ENCODE data around the gene EPS8.

The EPS8 gene

DNA sequence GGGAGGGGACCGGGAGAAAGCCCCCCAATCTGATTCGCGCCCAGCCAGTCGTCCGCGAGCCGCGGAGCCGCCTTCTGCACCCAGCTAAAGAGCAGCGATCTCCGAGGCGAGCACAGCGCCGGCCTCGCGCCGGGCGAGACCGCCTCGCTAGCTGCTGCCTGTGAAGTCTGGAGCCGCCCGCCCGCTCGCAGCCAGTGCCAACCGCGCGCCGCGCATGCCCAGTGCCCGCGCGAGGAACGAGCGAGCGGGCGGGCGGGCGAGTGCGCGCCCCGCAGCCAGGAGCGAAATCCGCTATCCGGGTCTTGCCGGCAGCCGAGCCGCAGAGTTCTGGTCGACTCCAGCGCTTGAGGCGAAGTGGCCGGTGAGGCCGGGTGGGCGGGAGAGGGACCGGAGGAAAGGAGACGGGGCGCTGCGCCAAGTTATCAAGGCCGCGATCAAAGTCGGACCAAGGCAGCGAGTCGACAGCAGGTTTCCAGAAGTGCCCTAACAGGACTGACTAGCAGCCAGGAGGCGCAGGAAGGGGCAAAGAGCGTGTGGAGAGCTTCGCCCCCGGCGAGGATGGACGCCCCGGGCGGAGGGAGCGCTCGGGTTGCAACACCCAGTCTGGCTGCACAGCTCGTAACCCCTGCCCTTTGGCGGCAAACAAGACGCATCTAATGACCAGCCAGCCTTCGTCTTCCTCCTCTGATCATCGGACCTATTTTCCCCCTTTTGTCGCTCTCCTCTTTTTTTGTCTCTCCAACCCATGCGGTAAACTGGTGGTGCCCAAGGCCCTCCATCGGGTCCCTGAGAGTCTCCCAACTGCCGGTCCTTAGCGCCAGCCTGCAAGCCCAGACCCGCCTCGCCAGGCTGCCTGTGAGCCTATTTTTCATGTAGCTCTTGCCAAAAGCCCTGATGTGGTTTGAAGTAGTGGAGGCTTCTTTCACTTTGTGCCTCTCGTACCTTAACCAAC lies at the start of gene EPS8:
Gene EPS8 (minus strand): TSS at position 169 of the 952 bp plus-strand sequence. CDS start 106,437 bp downstream, outside the sequence.
- peak; percentile 90 for DNase-seq

GRCh38 chr12:15837141-15837790 lies 48.1 kb upstream of the EPS8 start:
- no peak for DNase-seq

DNA sequence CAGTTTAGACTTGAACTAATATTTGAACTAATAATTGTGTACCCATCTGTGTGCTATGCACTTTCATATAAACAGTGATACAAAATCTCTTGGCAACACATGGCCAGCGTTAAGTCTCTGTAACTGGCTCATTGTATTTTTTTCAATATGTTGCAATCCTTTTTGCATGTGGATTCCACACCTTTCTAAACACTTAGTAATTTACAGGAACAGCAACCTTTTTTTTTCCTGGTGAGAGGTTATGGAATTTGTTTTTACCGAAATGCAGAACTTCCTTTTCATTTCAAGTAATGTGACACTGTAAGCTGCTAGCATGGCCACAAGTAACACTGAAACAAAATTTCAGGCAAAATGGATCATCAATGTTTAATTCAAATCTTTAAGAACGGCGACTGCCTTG lies 45.4 kb upstream of the EPS8 start:
- no peak for DNase-seq

- no peak for DNase-seq
Measured at GRCh38 chr12:15831315-15831978, 42.3 kb upstream of the EPS8 start.

- DNase-seq, result no peak
Measured at GRCh38 chr12:15830538-15830937, 41.4 kb upstream of the EPS8 start.

DNA sequence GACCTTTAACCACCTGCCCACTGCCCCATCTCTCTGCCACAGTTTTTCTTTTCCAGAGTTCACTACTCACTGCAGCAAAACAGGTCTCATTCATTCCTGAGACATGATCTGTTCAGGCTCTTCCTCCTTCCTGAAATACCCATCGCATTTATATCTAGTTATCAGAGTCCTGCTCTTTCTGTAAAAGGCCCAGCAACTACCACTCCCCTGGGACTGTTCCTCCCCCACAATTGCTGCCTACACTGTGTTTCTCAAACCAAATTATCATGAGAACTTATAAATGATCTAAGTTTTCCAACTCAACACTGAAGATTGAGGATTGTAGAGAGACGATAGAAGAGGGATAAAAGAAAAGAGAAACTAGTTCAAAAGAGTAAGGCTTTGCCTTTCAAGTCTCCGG lies 40.8 kb upstream of the EPS8 start:
- DNase-seq, result no peak

DNA sequence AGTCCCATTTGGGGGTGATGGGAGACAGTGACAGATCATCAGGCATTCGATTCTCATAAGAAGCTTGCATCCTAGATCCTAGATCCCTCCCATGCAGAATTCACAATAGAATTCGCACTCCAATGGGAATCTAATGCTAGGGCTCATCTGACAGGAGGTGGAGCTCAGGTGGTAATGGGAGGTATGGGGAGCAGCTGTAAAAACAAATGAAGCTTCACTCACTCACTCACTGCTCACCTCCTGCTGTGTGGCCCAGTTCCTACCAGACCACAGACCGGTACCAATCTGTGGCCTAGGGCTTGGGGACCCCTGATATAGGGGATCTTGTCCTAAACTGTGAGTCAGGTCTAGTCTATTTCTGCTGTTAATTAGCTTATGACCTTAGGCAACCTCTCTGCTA lies 40.1 kb upstream of the EPS8 start:
- no peak for DNase-seq

DNA sequence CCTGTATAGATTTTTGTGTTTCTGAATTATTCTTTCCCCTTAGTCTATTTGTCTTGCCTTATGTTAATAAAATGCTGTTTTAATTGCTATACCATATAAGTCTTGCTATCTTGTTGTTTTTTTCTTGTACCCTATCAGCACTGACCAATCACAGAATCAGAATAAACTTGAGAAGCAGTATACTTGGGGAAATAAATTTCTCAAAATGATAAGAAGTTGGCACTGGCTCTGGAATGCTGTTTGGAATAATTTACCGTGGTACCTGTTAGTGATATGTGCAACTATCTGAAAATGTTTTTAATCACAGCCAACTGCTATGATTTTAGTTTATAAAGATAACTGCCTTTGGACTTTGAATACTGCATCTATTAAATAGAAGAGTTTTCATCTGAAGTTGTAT lies 37.9 kb upstream of the EPS8 start:
- DNase-seq, result no peak

DNA sequence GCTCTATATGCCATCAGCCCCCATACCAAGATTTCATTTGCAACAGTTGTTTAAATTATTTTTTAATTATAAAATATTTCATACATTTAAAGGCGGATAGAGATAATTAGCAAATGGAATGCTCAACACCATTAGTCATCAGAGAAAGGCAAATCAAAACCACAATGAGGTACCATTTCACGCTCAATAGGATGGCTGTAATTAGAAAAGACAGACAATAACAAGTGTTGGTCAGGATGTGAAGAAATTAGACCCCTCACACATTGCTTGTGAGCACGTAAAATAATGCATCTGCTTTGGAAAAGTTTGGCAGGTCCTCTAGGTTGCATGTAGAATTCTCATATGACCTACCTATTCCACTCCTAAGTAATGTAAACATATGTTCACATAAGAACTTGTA lies 35.3 kb upstream of the EPS8 start:
- no peak for DNase-seq

GRCh38 chr12:15823360-15824128 lies 34.4 kb upstream of the EPS8 start:
- DNase-seq, result no peak

DNA sequence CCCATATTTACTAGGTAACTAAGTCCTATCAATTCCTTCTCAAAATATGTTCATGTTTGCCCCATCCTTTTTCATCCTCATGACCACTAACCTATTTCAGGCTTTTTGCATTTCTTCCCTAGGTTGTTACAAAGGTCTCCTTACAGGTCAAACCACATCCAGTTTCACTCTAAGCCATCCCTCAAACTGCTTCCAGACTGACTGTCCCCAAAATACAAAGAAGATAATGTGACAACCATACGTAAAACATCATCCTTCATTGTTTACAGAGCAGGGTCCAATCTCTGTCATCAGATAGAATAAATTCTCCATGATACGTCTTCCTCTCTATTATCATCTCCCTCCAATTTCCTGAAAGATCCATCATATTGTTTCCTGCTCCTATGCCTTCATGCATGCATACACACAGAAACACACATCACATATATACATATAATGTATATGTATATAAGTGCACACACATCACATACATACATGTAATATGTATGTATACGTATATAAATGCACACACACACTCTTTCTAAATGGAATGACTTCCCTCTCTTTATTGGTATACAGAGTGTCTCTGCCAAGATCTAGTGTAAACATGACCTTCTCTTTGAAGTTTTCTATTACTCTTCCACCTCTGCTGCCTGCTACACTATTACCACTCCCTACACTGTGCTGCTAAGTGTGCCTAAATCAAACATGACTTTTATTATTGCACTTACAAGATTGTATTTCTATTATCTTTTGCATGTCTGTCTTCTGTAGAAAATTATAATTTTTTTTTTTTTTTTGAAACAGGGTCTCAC lies 30.7 kb upstream of the EPS8 start:
- DNase-seq, result no peak

DNA sequence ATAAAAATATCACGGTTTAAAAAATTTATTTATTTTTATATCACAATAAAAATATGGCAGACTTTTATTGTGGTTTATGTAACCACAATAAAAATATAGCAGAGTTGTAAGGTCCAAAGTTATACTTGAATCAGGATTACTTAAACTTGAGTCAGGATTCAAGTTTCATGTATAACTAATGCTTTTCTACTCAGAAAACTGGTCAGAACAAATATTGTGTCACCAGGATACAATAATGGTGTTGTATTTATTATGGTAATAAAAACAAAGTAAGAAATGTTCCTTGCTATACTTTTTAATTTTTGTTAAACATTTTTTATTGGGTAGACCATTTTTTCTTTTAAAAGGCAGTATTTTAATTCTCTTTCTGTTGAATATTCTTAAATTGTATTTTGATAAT lies 29.2 kb upstream of the EPS8 start:
- DNase-seq, result no peak

DNA sequence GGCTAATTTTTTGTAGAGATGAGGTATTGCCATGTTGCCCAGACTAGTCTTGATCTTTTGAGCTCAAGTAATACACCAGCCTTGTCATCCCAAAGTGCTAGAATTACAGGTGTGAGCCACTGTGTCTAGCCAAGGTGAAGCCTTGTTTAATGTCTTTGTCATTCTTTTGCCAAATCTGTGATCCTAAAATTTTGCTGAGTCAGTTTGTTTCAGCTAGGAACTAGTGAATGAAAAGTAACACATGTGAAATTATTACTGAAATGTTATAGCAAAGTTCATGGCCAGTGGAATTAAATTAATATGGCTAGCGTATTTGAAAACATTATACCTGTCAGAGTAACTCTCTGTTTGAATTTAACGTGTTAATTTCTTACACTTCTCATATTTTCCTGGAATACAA lies 26.5 kb upstream of the EPS8 start:
- no peak for DNase-seq

DNA sequence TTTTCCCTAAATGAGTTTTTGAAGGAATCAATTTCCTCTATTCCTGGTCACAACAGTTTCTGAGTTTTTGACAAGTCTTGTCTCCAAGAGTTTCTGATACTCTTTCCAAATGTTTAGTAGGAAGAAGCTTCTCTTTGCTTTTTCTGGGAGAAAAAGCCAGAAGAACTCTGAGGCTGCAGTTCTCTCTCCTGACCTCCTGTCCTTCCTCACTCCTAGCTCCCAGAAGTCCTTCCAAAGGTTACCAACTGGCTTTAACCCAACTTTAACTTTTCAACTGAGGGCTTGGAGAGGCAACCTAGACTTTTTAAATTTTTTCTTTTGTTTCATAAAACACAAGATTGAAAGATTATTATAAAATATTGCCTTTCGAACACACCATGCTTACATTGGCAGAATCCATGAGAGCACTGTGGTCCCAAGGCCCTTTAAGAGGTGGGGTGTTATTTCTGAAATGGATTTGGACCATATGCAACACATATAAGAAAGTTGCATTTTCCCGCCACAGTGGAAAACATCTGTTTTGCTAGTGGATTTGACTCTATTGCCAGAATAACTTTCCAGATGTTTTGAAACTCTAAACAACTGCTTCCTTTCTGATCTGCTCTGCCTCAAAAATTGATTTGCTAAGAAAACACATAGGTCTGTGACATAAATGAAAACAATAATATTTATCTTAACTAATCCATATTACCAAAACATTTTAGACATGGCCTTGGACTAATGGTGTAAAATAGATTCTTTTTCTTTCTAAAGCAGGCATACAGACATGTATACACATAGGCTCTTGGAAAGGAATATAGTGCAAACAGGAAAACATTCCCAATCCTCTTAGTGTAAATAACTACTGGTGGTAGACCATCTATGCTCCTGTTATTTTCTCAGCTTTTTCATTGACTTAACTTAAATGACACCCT lies 22.3 kb upstream of the EPS8 start:
- DNase-seq, result no peak

DNA sequence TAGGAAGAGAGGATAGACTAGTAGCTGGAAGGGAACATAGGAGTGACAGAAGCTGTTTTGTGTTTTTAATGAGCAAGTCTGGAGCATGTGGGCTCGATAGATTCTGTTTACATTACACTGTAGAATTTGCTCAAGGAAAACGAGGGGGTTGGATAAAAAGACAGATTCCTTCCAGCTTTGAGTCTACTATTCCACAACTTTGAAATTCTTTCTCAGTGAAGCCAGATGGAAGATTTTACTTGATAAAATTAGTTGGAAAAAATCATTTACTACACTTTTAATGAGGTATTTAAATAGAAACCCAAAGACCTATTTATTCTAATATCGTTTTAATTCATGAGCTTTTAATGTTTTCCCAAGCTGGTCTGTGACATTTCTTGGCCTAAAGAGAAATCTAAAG lies 19.5 kb upstream of the EPS8 start:
- DNase-seq, result no peak

GRCh38 chr12:15808250-15808649 lies 19.1 kb upstream of the EPS8 start:
- DNase-seq, result no peak

DNA sequence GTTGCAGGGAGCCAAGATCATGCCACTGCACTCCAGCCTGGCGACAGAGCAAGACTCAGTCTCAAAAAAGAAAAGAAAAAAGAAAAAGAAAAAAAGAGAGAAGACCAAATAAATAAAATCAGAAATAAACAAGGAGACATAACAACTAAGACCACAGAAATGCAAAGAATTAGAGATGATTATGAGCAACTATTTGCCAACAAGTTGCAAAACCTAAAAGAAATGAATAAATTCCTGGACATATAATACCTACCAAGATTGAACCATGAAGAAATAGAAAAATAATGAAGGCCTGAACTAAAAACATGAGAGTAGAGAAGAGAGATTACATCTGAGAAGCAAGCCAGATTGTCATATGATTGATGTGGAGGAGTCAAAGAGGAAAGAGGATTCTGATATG lies 17.6 kb upstream of the EPS8 start:
- DNase-seq, result no peak

DNA sequence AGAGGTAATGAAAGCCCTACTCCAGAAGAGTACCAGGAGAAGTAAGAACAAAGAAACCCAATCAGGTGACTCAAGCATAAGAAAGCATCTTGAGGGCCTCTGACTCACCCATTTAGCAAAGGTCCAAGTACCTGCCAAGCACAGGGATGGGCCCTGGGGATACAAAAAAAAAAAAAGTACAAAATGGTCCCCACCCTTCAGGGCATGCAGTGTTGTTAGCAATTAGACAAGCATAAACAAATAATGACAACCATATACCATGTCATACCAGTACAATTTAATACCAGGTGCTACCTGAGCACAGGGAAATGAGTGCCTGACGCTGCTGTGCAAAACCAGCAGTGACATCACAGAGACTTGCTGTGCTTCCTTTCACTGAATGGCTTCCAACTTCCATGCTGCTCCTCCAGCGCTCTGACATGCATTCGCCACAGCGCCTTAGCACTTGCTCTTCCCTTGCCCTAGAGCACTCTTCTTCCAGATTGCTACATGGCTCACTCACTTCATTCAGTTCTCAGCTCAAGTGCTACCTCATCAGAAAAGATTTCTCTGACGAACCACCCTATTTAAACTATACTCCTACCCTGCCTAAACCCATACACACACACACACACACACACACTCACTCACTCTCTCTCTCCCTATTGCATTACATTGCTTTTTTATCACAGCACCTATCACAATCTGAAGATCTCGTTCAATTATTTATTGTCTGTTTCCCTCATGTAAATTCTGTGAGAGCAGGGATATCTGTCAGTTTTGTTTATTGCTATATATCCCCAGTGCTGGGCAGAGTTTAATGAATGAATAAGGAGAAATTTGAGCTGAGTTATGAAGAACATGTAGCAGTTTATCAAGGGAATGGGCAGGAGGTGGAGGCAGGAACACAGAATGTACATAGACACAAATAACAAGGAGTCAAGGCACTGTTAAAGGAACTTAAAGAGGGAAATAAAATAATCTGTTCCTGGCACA lies 12.9 kb upstream of the EPS8 start:
- DNase-seq, result no peak

GRCh38 chr12:15800278-15800677 lies 11.1 kb upstream of the EPS8 start:
- DNase-seq, result no peak

DNA sequence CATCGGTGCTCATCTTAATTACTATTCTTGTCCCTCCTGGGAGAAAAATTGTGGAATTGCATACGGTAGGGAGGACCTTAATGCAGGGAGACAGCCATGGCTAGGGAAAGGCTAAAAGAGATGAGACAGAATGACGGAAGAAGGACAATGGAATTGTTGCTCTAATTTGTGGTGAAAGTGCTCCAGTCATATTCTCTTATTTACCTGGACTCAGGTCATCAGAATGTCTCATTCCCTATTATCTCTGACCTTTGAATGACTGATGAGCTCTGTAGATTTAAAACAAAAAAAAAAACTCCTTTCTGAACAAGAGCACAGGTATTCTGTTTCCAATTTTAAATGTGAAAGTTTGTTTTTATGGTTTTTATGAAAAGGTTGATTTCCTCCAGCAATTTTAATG lies 8.6 kb upstream of the EPS8 start:
- no peak for DNase-seq

Measured in RPMI8226 (cell line).